Measurements from ENCODE around the gene ARHGAP8. TPM values are rescaled to one million over a fixed set of nuclear protein-coding genes. Genes with fewer than 3 reads are reported as not detected.

ARHGAP8 gene
- total RNA-seq, 2 donors from 2014 or later: 34.6 to 64.5 TPM

GRCh38 chr22:44787832-44788231 is 35.5 kb downstream of the ARHGAP8 start:
- TF ChIP-seq POLR2A (IDR thresholded peaks at IDR 0.05): no peak
- TF ChIP-seq POLR2AphosphoS5 (IDR thresholded peaks at IDR 0.05): no peak
- TF ChIP-seq CTCF (IDR thresholded peaks at IDR 0.05): no peak
- no peak overlapping the region for H3K4me3 ChIP-seq
- H3K4me1 ChIP-seq (replicated peaks): no peaks in the 10 kb centered on the region
- H3K27ac ChIP-seq: no peak overlapping the region
- H3K9me3 ChIP-seq: no peaks in the 10 kb centered on the region
- intact Hi-C loops (cut with DNase I): no loop called here
- DNase-seq (ENCODE audit: low spot score): no peak
- no peaks in the 10 kb centered on the region for H3K36me3 ChIP-seq
- no peaks in the 10 kb centered on the region for H3K27me3 ChIP-seq (replicated peaks; ENCODE audit: insufficient read depth)
- WGBS: 73% methylated on average over 3 of the region's 3 CpGs

GRCh38 chr22:44793106-44793505 is 40.7 kb downstream of the ARHGAP8 start:
- TF ChIP-seq POLR2AphosphoS5 (IDR thresholded peaks at IDR 0.05) (no peak), POLR2A (IDR thresholded peaks at IDR 0.05) (no peak)
- no peaks in the 10 kb centered on the region for H3K4me1 ChIP-seq (replicated peaks)
- no peaks in the 10 kb centered on the region for H3K9me3 ChIP-seq
- no peak overlapping the region for H3K4me3 ChIP-seq
- DNase-seq (ENCODE audit: low spot score): no peak
- WGBS: 93% methylated on average over 10 of the region's 10 CpGs
- intact Hi-C loops (cut with DNase I): no loop called here
- no peak overlapping the region for H3K27ac ChIP-seq
- no peaks in the 10 kb centered on the region for H3K27me3 ChIP-seq (replicated peaks; ENCODE audit: insufficient read depth)
- H3K36me3 ChIP-seq: no peaks in the 10 kb centered on the region

GRCh38 chr22:44793506-44794172 is 41.3 kb downstream of the ARHGAP8 start:
- no peak for DNase-seq (ENCODE audit: low spot score)
- Histone ChIP-seq H3K36me3 (no peaks in the 10 kb centered on the region), H3K4me3 (no peak overlapping the region), H3K27me3 (replicated peaks; ENCODE audit: insufficient read depth) (no peaks in the 10 kb centered on the region), H3K27ac (no peak overlapping the region), H3K4me1 (replicated peaks) (no peaks in the 10 kb centered on the region), H3K9me3 (no peaks in the 10 kb centered on the region)
- TF ChIP-seq POLR2A (IDR thresholded peaks at IDR 0.05): no peak
- no peak for TF ChIP-seq POLR2AphosphoS5 (IDR thresholded peaks at IDR 0.05)
- no peak for TF ChIP-seq CTCF (IDR thresholded peaks at IDR 0.05)
- intact Hi-C loops (cut with DNase I): no loop called here
- WGBS: 90% methylated on average over 24 of the region's 24 CpGs

- Histone ChIP-seq H3K4me3 (no peak overlapping the region), H3K4me1 (replicated peaks) (no peaks in the 10 kb centered on the region), H3K9me3 (no peaks in the 10 kb centered on the region), H3K27ac (no peak overlapping the region), H3K36me3 (no peaks in the 10 kb centered on the region), H3K27me3 (replicated peaks; ENCODE audit: insufficient read depth) (no peaks in the 10 kb centered on the region)
- no peak for TF ChIP-seq CTCF (IDR thresholded peaks at IDR 0.05)
- no peak for TF ChIP-seq POLR2A (IDR thresholded peaks at IDR 0.05)
- no peak for TF ChIP-seq POLR2AphosphoS5 (IDR thresholded peaks at IDR 0.05)
- 83% methylated on average over 18 of the region's 18 CpGs for WGBS
- no peak for DNase-seq (ENCODE audit: low spot score)
- intact Hi-C loops (cut with DNase I): no loop called here
Measured at GRCh38 chr22:44795701-44796630, 43.6 kb downstream of the ARHGAP8 start.

- H3K36me3 ChIP-seq: no peaks in the 10 kb centered on the region
- TF ChIP-seq POLR2A (IDR thresholded peaks at IDR 0.05): no peak
- no peak for TF ChIP-seq POLR2AphosphoS5 (IDR thresholded peaks at IDR 0.05)
- TF ChIP-seq CTCF (IDR thresholded peaks at IDR 0.05): no peak
- no peak overlapping the region for H3K4me3 ChIP-seq
- WGBS: 29% methylated on average over 9 of the region's 9 CpGs
- H3K27me3 ChIP-seq (replicated peaks; ENCODE audit: insufficient read depth): no peaks in the 10 kb centered on the region
- no peaks in the 10 kb centered on the region for H3K9me3 ChIP-seq
- intact Hi-C loops (cut with DNase I): no loop called here
- H3K4me1 ChIP-seq (replicated peaks): no peaks in the 10 kb centered on the region
- no peak overlapping the region for H3K27ac ChIP-seq
- no peak for DNase-seq (ENCODE audit: low spot score)
Measured at GRCh38 chr22:44797181-44797725, 44.9 kb downstream of the ARHGAP8 start.

All from prostate gland (tissue), 2 donors.